Measurements from ENCODE around the gene ZDHHC14. TPM values are rescaled to one million over a fixed set of nuclear protein-coding genes. Genes with fewer than 3 reads are reported as not detected.

Gene ZDHHC14
- total RNA-seq, 2 experiments from 2014 or later: 1.3 to 1.6 TPM

DNA sequence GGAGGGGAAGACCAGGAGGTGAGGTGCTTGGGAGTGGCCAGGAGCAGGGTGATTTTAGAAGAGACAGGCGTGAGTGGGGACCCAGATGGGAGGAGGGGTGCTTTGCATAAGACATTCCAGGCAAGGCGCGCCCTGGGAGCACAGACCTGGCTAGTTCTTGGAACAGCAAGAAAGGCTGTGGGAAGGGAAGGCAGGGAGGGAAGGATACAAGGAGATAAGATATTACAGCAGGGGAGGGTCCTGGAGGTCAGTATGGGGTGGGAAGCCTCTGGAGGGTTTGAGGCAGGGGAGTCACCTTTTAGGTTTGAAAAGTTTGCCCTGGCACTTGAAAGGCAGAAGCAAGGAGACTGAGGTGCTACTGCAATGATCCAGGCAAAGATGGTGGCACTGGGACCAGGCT lies 111.8 kb downstream of the ZDHHC14 start:
- ATAC-seq (ENCODE audit: poor library complexity) (no peak), DNase-seq (no peak)
- intact Hi-C loops (cut with DNase I, micrococcal nuclease): no loop called here
- Mint-ChIP-seq H3K27me3 (no peaks in the 10 kb centered on the region), H3K27ac (no peak overlapping the region), H3K4me1 (ENCODE audit: low read depth) (peaks cover 26% of the 10 kb centered on the region), H3K4me3 (no peak overlapping the region), H3K36me3 (ENCODE audit: low read depth) (no peaks in the 10 kb centered on the region), H3K9me3 (no peaks in the 10 kb centered on the region)
- Histone ChIP-seq H3K9me3 (ENCODE audit: control insufficient read depth in 1 of 2, insufficient read depth in 1 of 2, low read length in 2 of 2) (no peaks in the 10 kb centered on the region), H3K27me3 (ENCODE audit: control insufficient read depth in 1 of 2, insufficient read depth in 2 of 2, low read length in 2 of 2) (no peaks in the 10 kb centered on the region), H3K4me1 (ENCODE audit: insufficient read depth, low read length) (peaks cover 18% of the 10 kb centered on the region), H3K27ac (ENCODE audit: low read depth in 1 of 2, low read length in 2 of 2) (no peak overlapping the region), H3K36me3 (ENCODE audit: insufficient read depth, low read length) (no peaks in the 10 kb centered on the region), H3K4me3 (ENCODE audit: low read length) (no peak overlapping the region)
- CTCF ChIA-PET: no interaction called here
- TF ChIP-seq, protein P1, sequence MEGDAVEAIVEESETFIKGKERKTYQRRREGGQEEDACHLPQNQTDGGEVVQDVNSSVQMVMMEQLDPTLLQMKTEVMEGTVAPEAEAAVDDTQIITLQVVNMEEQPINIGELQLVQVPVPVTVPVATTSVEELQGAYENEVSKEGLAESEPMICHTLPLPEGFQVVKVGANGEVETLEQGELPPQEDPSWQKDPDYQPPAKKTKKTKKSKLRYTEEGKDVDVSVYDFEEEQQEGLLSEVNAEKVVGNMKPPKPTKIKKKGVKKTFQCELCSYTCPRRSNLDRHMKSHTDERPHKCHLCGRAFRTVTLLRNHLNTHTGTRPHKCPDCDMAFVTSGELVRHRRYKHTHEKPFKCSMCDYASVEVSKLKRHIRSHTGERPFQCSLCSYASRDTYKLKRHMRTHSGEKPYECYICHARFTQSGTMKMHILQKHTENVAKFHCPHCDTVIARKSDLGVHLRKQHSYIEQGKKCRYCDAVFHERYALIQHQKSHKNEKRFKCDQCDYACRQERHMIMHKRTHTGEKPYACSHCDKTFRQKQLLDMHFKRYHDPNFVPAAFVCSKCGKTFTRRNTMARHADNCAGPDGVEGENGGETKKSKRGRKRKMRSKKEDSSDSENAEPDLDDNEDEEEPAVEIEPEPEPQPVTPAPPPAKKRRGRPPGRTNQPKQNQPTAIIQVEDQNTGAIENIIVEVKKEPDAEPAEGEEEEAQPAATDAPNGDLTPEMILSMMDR (IDR thresholded peaks at IDR 0.05): no peak
- POLR2A ChIA-PET: no interaction called here

DNA sequence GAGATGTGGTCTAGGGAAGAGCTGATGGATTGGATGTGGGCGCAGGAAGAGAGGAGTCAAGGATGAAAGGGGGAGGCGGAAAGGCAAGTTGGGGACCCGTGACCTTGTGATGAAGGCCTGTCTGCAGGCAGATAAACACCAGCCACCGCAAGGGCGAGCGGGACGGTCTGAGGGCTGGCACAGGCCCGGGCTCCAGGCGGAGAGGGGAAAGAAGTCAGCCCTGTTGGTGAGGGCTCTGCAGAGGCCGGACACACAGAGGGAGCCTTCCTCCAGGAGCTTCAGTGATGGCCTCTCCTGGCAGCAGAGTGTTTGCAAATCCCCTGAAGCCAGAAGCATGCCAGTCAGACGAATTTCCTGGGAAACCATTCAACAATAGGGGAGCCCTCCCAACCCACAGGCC lies 112.2 kb downstream of the ZDHHC14 start:
- TF ChIP-seq, protein P1 (IDR thresholded peaks at IDR 0.05): no peak
- Mint-ChIP-seq H3K4me1 (ENCODE audit: low read depth) (peaks cover 22% of the 10 kb centered on the region), H3K27ac (no peak overlapping the region), H3K9me3 (no peaks in the 10 kb centered on the region), H3K36me3 (ENCODE audit: low read depth) (no peaks in the 10 kb centered on the region), H3K27me3 (no peaks in the 10 kb centered on the region), H3K4me3 (no peak overlapping the region)
- Histone ChIP-seq H3K36me3 (ENCODE audit: insufficient read depth, low read length) (no peaks in the 10 kb centered on the region), H3K27ac (ENCODE audit: low read depth in 1 of 2, low read length in 2 of 2) (no peak overlapping the region), H3K9me3 (ENCODE audit: control insufficient read depth in 1 of 2, insufficient read depth in 1 of 2, low read length in 2 of 2) (no peaks in the 10 kb centered on the region), H3K4me3 (ENCODE audit: low read length) (no peak overlapping the region), H3K4me1 (ENCODE audit: insufficient read depth, low read length) (peaks cover 14% of the 10 kb centered on the region), H3K27me3 (ENCODE audit: control insufficient read depth in 1 of 2, insufficient read depth in 2 of 2, low read length in 2 of 2) (no peaks in the 10 kb centered on the region)
- ATAC-seq (ENCODE audit: poor library complexity): no peak
- ChIA-PET CTCF (no interaction called here), POLR2A (no interaction called here)
- intact Hi-C loops (cut with DNase I, micrococcal nuclease): no loop called here
- DNase-seq: no peak

DNA sequence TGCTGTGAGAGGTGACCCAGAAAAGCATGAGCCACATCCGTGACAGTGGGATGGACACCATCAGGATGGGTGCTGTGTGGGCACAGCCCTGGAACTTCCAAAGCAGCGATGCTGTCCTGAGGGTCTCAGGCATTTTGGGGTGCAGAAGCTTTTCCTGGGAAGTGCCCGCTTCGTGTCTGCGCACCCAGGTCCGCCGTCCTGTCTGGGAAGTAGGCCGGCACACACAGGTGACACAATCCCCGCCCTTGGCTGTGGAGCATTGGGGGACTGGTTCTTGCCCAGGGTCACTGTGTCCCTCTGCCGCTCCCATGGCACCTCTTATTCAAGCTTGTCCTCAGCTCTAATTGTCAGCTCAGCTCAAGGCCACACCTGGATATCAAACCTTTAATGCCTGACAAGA lies 112.6 kb downstream of the ZDHHC14 start:
- DNase-seq: no peak
- peaks cover 20% of the 10 kb centered on the region for H3K4me1 Mint-ChIP-seq (ENCODE audit: low read depth)
- Histone ChIP-seq H3K27me3 (ENCODE audit: control insufficient read depth in 1 of 2, insufficient read depth in 2 of 2, low read length in 2 of 2) (no peaks in the 10 kb centered on the region), H3K36me3 (ENCODE audit: insufficient read depth, low read length) (no peaks in the 10 kb centered on the region), H3K4me3 (ENCODE audit: low read length) (no peak overlapping the region), H3K4me1 (ENCODE audit: insufficient read depth, low read length) (peaks cover 12% of the 10 kb centered on the region), H3K9me3 (ENCODE audit: control insufficient read depth in 1 of 2, insufficient read depth in 1 of 2, low read length in 2 of 2) (no peaks in the 10 kb centered on the region), H3K27ac (ENCODE audit: low read depth in 1 of 2, low read length in 2 of 2) (no peak overlapping the region)
- no peaks in the 10 kb centered on the region for H3K27me3 Mint-ChIP-seq
- H3K27ac Mint-ChIP-seq: no peak overlapping the region
- H3K4me3 Mint-ChIP-seq: no peak overlapping the region
- CTCF ChIA-PET: no interaction called here
- H3K36me3 Mint-ChIP-seq (ENCODE audit: low read depth): no peaks in the 10 kb centered on the region
- no peaks in the 10 kb centered on the region for H3K9me3 Mint-ChIP-seq
- POLR2A ChIA-PET: no interaction called here
- no peak for ATAC-seq (ENCODE audit: poor library complexity)
- TF ChIP-seq, protein P1 (IDR thresholded peaks at IDR 0.05): no peak
- intact Hi-C loops (cut with DNase I, micrococcal nuclease): no loop called here
